AG04449 (cell line): Measurements from ENCODE around the gene CHST11.
"Not testable (repeated sequence)": the region's sequence is repeated elsewhere in the genome, so short reads cannot be mapped to it uniquely, and the experiment has no call there.

Experiments
- CTCF ChIA-PET: fragments of 350-600 bp; formaldehyde crosslinking; extraction: SDS; loops from one replicate; lab custom pipeline; 2021; ENCODE audit warnings: antibody characterized with exemption; lab: Yijun Ruan, JAX
- POLR2A ChIA-PET: fragments of 400-600, 350-600 bp; formaldehyde crosslinking; extraction: SDS; loops from one replicate; lab custom pipeline; 2020; ENCODE audit warnings: antibody characterized with exemption, inconsistent platforms; lab: Yijun Ruan, JAX
- DNase-seq: peaks from one replicate; pipeline ENCODE4 v3.0.0-alpha.2; 2010; ENCODE audit warnings: low read depth, low spot score
- H3K4me3 ChIP-seq: 2 replicates; pipeline ENCODE4 v1.5.1; 2011; ENCODE audit warnings: low read depth, mild to moderate bottlenecking, control low read depth, low read length
- TF ChIP-seq, protein P1 (sequence below): IDR thresholded peaks from one replicate; pipeline ENCODE4 v1.5.1; 2011; ENCODE audit warnings: mild to moderate bottlenecking, moderate library complexity, low read length, control low read depth, inconsistent platforms; ENCODE audit not compliant: insufficient read depth; ENCODE audit errors: missing control alignments

The CHST11 gene

DNA sequence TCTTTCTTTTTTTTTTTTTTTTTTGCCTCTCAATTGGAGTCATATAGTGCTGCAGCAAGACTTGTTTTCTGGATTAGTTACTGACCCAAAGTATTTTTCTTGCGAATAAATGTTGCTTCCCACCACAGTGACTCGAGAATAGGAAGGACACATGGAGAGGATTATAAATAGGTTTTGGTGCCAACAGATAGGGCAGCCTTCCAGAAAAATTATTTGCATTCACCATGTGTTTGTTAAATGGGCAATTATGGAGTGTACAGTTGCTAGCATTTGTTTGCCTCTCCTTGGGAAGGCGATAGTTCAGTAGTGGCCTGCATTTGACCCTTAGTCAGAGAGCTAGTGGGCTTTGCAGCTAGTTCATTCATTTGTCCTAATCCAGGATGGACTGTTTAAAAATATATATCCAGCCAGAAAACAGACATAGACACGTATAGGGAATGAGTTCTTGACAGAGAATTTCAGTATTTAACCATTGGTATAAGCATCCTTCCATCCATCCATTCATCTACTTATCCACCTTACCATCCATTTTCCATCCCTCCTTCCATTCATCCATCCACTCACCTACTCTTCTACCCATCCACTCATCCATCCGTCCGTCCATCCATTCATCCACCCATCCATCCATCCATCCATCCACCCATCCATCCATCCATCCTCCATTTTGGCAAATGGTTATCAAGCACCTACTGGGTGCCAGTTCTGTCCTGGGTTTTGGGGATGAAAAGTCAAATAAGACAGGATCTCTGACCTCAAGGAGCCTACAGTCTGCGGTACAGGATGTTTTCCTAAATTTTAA lies 67.5 kb downstream of the CHST11 start:
- ChIA-PET POLR2A (no interaction called here), CTCF (no interaction called here)
- DNase-seq = no peak
- TF ChIP-seq, protein P1, sequence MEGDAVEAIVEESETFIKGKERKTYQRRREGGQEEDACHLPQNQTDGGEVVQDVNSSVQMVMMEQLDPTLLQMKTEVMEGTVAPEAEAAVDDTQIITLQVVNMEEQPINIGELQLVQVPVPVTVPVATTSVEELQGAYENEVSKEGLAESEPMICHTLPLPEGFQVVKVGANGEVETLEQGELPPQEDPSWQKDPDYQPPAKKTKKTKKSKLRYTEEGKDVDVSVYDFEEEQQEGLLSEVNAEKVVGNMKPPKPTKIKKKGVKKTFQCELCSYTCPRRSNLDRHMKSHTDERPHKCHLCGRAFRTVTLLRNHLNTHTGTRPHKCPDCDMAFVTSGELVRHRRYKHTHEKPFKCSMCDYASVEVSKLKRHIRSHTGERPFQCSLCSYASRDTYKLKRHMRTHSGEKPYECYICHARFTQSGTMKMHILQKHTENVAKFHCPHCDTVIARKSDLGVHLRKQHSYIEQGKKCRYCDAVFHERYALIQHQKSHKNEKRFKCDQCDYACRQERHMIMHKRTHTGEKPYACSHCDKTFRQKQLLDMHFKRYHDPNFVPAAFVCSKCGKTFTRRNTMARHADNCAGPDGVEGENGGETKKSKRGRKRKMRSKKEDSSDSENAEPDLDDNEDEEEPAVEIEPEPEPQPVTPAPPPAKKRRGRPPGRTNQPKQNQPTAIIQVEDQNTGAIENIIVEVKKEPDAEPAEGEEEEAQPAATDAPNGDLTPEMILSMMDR = no peak
- no peak overlapping the region for H3K4me3 ChIP-seq

DNA sequence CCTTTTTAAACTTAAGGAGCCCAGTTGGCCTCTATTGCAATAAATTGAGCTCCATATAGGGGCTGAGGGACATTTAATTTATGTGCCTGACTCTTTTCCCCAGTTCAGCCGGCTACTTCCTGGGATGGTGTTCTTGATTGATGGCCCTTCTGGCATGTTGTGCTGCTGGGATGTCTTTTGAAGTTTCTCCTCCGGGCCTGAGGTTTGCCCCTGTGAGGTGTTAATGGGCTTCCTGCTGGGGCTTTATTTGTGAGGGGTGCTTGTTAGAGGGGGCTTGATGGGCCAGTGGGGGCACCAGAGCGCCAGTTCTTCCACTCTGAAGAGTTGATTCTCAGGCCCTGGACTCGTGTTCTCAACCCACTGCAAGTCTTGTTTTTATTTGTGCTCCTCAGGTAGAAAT lies 69.6 kb downstream of the CHST11 start:
- no peak for DNase-seq
- TF ChIP-seq, protein P1 = no peak
- POLR2A ChIA-PET = no interaction called here
- H3K4me3 ChIP-seq = no peak overlapping the region
- CTCF ChIA-PET = interaction anchor here (0.7 to 1.1 kb wide), 2 partner anchors 9 to 199 kb away, joined by 3 to 6 read pairs; no protein-coding TSS in a partner anchor

DNA sequence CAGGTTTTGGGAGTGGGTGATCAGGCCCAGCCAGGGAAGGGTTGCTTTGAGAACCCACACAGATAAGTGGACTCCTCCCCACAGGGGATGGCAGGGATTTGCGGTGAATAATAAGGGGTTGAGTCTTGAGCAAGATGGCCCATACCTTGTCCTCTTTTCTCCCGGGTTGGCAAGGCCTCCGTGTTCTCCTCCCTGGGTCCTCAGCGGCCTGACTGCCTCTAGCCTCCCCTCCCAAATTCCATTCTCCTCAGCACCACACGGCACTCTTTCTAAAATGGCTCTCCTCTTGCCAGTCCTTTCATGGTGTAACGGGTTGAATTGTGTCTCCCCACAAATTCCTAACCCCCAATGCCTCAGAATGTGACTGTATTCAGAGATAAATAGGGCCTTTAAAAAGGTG lies 70.0 kb downstream of the CHST11 start:
- TF ChIP-seq, protein P1 = no peak
- ChIA-PET POLR2A (no interaction called here), CTCF (interaction anchor here (0.7 to 2.0 kb wide), 2 partner anchors 145 to 199 kb away, joined by 3 to 5 read pairs; no protein-coding TSS in a partner anchor)

DNA sequence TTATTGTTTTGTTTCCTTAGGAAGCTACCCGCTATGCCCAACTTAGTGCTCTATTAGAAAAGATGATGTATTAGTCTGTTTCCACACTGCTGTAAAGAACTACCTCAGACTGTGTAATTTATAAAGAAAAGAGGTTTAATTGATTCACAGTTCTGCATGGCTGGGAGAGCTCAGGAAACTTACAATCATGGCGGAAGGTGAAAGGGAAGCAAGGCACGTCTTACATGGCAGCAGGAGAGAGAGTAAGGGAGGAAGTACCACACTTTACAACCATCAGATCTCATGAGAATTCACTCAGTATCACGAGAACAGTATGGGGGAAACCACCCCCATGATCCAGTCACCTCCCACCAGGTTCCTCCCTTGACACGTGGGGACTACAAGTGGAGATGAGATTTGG lies 70.9 kb downstream of the CHST11 start:
- DNase-seq, H3K4me3 ChIP-seq, POLR2A ChIA-PET: not testable (repeated sequence)
- CTCF ChIA-PET = interaction anchor here (2.0 kb wide), 1 partner anchor 146 kb away, joined by 5 read pairs; no protein-coding TSS in a partner anchor

More for the DNA sequence above, 70.0 kb downstream of the CHST11 start:
- no peak for DNase-seq
- H3K4me3 ChIP-seq = no peak overlapping the region

DNA sequence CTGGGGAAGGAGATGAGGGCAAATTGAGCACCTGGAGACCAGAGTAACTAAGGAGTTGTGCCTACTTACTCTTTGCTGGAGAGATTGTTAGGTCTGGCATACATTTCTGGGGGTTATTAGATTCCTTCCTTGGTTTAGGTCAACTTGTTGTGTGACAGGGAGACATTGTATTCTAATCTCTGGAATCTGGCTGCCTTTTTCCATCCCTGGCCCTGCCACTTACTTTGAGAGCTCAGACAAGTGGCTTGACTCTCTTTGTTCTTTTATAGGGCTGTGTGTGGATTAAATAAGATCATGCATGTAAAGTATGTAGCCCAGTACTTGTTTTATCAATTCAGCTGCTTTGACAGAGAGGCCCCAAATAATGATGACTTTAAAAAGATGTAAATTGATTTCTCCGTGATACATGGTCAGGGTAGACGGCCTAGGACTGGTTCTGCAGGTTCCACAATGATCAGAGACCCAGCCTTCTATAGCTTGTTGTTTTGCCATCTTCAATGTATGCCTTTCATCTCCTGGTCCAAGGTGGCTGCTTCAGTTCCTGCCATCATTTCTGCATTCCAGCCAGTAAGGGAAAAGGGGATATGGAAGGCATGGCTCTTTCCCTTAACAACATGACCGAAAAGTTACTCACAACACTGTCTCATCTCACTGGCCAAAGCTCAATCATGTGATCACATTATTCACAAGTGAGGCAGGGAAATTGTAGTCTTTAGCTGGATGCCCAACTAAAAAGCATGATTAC lies 72.6 kb downstream of the CHST11 start:
- no peak for DNase-seq
- H3K4me3 ChIP-seq = no peak overlapping the region
- ChIA-PET CTCF (interaction anchor here (2.0 kb wide), 1 partner anchor 147 kb away, joined by 5 read pairs; no protein-coding TSS in a partner anchor), POLR2A (no interaction called here)
- TF ChIP-seq, protein P1 = no peak

DNA sequence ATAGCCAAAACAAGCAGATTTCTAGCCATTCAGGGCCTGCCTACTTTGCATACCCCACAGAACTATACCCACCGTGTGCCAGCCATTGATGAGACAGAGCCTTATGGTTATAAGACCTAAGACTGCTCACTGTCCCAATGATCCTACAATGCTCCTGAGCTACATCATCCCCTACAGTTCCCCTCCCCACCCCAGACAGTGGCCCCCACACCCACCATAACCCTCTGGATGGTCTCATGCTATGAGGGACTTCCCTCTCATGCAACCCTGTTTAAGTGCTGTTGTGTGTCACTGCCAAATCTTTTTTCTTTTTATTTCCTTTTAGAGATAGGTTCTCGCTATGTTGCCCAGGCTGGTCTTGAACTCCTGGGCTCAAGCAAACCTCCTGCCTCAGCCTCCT lies 75.9 kb downstream of the CHST11 start:
- H3K4me3 ChIP-seq = no peak overlapping the region
- POLR2A ChIA-PET = no interaction called here
- CTCF ChIA-PET = no interaction called here
- no peak for DNase-seq
- TF ChIP-seq, protein P1 = no peak
